DMS53 treated with DMSO at 0.1 percent for 48 hours (cell line): Measurements from ENCODE around the gene DENND5B.
"Not testable (repeated sequence)": the region's sequence is repeated elsewhere in the genome, so short reads cannot be mapped to it uniquely, and the experiment has no call there.

Source experiments
- DNase-seq: peaks from one replicate; lab custom pipeline; 2025; ENCODE audit not compliant: unreplicated experiment; lab: John Stamatoyannopoulos, UW

DENND5B gene

DNA sequence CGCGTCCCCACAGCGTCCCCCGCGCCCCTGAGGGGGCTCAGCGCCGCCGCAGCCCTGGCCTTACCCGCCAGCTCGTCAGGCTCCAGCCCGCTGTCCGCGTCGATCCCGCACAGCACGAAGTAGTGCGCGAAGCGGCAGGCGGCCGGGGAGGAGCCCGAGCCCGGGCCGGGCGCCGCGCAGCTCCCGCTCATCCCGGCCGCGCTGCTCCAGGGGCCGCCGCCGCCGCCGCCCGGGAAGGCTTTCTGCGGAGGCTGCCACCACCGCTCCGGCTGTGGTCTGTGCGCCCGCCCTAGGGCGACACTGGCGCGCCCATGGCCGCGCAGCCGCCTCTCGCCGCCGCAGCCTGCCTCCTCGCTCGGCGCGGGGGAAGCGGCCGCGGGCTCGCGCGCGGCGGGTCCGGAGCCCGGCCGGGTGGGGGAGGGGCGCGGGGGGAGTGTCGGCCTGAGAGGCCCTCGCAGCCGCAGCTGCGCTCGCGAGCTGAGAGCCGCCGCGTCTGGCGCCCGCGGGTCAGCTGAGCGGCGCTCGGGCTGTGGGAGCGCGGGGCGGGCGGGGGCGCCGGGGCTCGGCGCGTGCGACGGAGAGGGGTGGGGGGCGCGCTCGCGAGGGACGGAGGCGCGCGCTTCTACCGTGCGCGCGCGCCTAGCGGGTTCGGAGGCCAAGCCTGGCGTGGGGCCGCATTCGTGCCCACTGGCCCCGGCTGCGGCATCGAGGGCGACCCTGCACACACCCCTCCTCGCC is at the start of gene DENND5B:
Gene DENND5B, minus strand, starts transcription at position 495 of the 738 bp plus-strand sequence. Its CDS starts 304 bp downstream, at position 191.
- peak; percentile 68 for DNase-seq

DNA sequence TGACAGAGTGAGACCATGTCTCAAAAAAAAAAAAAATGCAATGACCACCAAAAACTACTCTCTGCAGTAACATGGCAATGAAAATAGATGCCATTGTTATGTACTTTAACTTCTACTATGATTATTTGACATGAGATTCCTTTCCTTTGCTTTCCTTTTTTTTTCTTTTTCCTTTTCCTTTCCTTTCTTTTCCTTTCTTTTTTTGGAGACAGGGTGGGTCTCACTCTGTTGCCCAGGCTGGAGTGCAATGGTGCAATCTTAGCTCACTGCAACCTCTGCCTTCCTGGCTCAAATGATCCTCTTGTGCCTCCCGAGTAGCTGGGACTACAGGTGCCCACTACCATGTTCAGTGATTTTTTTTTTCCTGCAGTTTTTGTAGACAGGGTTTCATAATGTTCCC is 43.7 kb upstream of the DENND5B start:
- DNase-seq: no peak

DNA sequence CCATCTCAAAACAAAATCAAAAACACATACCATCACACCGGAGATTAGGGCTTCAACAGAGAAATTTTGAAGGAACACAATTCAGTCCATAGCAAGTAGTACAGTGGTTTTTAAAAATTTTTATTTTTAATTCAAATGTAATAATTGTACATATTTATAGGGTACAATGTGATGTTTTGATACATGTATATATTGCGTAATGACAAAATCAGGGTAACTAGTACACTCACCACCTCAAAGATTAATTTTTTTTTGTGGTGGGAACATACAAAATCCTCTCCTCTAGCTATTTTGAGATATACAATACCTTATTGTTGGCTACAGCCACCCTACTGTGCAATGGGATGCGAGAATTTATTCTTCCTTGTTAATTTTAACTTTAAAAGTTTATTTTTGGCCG is 42.5 kb upstream of the DENND5B start:
- DNase-seq: no peak

DNA sequence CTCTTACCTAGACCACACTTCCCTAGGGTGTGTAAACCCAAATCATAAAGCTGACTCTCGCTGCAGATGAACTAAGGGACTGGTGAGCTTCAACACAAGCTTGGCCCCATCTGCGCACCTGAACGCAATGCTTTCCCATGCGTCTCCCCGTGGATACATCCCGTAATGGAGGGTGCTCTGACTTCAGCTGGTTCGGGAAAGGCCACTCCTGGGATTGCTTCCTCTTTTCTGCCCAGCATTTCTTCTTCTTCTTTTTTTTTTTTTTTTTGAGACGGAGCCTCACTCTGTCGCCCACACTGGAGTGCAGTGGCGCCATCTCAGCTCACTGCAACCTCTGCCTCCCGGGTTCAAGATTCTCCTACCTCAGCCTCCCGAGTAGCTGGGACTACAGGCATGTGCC is 40.9 kb upstream of the DENND5B start:
- no peak for DNase-seq

DNA sequence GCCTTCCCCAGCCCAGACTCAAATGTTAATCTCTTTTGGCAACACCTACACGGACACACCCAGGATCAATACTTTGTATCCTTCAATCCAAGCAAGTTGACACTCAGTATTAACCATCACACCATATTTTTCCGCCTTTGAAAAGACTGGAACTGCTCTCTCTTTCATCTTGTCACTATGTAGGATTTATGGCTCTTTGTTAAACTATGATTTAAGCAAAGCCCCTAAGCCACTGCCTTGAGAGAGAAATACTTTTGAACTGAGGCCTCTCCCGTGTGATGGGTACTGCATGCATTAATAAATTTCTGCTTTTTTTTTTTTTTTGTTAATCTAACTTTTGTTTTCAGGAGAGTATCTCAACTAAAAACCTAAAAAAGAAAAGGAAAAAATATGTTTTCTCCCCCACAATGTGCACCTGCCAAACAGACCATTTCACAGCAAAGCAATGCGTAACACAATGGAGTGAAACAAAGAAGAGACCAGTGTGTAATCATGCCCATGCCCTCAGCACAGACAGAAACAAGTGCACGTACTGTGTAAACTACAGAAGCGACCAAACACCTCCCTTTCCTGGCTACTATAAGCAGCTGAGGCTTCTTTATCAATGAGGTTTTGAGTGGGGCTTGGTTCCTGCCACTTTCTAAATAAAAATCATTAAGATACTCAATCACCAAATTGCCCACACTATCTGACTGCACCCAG is 40.2 kb upstream of the DENND5B start:
- DNase-seq: no peak

DNA sequence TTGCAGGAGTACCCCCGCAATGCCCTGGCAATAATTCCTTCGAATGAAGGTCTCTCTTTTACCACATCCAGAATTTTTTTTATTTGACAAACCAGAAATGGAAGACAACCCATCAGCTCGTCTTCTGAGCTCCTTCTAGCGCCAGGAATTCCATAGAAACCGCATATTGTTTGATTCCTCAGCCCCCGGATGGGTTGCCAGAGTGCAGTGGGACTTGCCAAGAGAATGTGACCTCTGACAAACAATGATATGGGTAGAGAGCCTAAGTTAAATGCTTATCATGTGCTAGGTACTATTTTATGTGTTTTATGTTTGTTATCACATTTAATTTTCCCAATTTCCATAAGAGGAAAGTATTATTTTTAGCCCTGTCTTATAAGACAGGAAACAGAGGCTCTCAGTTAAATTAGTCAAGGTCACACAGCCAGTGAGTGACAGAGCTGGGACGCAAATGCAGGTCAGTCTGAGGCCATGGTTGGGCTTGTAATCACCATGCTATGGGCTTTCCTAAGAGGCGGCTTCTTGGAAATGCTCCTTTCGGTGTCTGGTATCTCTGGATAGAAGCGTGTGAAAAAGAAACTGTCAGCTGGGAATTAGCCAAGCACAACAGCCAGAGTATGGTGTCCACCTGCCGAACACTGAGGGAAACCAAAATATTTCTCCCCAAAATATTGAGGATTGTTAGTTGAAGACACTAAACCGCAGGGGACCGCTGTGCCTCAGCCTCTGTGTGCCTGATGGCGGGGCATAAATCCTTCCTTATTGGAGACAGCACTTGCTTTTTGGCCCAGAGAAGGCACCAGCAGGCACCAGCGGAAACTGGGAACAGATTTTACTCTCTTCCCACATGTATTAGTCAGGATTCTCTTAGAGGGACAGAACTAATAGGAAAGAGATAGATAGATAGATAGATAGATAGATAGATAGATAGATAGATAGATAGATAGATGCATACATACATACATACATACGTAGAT is 39.1 kb upstream of the DENND5B start:
- no peak for DNase-seq

DNA sequence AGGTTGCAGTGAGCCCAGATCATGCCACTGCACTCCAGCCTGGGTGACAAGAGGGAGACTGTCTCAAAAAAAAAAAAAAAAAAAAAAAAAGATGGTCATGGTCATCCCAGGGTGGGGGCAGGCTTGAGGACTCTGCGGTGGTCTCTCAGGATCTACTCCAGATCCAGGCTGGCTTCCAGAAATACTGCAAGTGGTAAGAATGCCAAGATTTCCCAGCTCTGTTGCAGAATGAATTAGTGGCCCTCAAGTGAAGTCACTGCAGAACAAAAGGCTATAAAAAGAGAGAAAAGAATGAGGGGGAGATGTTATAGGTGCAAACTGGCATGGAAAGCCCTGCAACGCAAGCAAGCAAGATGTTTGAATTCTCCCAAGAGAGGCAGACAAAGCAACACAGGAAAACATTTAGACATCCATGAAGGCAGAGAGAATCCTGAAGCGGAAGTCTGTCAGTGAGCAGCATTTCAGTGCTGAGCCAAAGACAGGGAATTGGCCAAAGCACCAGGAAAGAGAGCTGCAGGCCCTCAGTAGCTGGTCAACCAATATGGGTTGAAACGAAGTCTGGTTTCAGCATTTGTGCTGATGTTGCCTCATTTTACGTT is 36.6 kb upstream of the DENND5B start:
- DNase-seq: no peak

DNA sequence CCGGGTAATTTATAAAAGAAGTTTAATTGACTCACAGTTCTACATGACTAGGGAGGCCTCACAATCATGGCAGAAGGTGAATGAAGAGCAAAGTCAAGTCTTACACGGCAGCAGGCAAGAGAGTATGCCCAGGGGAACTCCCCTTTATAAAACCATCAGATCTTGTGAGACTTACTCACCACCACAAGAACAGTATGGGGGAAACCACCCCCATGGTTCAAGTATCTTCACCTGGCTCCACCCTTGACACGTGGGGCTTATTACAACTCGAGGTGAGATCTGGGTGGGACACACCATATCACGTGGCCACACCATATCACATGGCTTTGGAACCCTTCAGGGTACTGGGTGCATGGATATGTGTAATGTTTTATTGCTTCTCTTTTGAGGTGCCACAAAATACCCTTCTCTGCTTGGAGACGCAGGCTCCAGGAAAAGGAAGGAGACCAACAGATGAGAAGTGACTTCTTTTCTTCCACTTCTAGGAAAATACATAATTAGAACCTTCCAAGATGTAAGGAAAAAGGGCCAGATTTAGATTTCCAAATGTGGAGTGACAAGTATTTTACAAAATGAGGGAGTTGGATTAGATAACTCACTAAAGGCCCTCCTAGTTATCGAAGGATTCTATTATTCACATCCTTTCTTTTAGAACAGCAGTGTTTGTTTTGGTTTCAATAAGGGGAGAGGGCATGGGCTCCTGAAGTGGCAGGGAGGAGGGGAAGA is 35.5 kb upstream of the DENND5B start:
- DNase-seq: no peak

DNA sequence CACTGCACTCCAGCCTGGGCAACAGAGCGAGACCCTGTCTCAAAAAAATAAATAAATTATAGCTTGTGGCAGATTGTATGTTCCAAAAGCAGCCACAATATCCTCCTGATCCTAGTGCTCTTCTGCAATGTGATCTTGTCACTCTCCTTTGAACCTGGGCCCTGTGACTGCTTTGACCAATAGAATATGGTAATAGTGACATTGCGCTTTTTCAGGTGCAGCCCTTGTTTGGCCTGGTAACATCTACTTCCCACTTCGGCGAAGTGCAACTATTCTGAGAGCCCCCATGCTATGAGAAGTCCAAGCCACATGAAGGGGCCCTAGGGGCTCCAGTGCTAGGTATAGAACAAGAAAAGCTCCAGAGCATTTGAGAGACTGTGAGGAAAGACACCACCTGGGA is 31.1 kb upstream of the DENND5B start:
- no peak for DNase-seq

DNA sequence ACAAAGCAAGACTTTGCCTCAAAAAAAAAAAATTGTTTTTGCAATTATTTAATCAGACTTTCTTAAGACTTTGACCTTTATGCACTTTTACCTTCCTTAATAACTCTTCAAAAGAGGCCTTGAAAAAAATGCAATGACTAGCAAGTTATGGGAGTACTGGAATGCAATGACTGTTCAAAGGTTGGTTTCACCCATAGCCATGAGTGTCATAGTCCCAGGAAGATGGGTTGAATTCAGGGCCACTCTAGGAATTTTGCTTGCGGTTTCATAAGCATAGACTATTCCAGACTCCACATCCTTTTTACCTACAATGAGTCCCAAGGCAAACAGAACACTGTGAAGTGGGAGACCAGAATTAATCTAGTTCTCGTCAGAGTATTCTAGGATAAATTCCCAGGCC is 29.4 kb upstream of the DENND5B start:
- DNase-seq: no peak

DNA sequence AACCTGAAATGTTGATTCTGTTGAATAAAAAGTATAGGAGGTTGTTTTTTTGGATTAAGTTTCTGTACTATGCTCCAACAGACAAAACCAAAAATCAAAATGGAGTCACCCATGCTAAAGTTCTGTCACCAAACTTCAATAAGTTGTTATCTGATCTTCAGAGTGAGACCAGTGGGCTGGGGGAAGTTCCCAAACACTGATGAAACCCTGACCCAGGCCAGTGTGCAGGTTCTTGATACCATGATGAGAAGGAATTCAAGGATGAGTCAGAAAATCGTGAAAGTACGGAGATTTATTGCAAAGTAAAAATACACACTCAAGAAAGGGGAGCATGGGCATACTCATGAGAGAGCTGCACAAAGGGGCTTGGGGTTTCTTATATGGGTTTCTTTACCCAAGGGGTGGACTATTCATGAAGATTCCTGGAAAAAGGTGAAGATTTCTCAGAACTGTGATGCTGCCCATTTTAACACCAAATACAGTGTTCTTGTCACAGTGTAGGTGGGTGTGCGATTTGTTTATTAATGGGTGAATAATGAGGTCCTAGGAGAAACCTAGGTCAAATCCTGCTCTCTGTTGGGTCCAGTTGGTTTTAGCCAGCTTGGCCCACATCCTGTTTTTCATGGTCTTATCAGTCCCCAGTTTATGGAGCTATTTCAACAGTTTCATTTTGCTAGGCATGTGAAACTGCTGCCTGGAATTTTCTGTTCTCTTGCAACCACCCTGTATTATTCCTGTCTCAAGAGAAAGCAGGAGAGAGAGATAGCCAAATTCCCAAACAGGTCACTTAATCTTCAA is 27.5 kb upstream of the DENND5B start:
- DNase-seq: no peak

DNA sequence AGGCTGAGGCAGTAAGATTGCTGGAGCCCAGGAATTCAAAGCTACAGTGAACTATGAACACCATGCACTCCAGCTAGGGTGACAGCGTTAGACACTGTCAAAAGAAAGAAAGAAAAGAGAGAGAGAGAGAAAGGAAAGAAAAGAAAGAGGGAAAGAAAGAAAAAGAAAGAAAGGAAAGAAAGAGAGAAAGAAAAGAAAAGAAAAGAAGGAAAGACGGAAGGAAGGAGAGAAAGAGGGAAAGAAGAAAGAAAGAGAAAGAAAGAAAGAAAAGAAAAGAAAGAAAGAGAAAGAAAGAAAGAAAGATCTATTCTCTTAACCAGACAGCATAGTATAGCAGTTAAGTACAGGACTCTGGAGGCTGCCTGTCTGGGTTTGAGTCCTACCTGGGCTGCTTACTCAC is 21.9 kb upstream of the DENND5B start:
- no peak for DNase-seq

DNA sequence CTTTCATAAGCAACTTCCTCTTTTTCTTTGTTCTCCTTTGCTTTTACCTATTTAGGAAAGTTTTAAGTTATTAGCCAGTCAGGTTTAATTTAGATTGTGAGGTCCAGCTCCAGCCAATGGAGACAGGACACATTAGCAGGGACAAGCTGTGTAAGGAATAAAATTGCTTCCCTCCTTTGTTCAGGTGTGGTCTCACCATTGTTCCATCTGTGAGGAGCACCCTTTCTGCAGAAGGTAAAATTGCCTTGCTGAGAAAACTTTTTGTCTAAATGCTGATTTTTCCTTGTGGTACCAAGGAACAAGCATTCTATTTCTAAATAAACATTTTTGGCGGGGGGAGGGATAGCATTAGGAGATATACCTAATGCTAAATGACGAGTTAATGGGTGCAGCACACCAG is 17.4 kb upstream of the DENND5B start:
- DNase-seq: not testable (repeated sequence)

DNA sequence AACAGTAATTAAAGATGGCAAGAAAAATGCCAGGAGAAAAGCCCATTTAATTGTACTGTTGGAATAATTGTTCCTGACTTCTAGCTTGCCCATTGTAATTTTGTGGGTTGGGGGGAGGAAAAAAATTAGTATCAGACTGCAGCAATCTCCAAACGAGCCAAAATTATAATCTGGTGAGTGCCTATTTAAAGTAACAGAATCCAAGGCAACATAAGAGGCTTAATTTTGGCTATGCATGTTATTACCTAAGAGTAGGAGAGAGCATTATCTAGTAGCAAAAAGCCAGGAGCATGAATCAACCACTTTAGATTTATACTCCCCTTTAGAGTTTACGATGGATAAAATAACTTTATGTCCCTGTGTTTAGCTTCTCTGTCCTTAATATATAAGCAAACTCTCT is 14.6 kb upstream of the DENND5B start:
- no peak for DNase-seq

DNA sequence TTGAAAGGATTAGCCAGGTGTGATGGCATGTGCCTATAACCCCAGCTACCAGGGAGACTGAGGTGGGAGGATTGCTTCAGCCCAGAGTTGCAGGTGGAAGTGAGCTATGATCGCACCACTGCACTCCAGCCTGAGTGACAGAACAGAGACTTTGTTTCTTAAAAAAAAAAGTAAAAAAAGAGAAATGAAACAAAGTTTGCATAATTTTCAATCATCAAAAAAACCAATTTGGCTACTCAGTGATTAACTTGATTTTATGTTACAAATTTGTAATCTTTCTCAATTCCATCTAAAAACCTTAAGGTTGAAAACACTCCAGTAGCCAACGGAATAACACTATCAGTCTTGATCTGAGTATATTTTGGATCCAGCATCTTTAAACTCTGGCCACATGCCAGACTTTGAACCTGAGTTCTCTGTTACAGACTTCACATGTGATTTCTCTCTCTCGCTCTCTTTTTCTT is 12.6 kb upstream of the DENND5B start:
- no peak for DNase-seq

DNA sequence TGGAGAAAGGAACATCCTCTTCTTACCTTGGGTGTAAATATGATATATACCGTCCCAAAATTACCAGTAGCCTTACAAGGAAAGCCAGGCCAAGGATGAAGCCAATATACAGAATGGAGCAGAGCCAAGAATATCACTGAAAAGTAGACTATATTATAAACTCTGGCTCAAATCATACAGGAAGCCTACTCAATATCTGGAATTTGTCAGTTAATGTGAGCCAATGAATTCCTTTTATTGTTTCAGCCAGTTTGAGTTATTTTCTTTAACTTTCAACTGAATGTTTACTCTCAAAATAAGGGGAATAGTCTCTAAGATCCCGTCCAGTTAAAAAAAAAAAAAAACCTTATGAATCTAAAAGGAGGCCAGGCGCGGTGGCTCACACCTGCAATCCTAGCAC is 9.8 kb upstream of the DENND5B start:
- no peak for DNase-seq

DNA sequence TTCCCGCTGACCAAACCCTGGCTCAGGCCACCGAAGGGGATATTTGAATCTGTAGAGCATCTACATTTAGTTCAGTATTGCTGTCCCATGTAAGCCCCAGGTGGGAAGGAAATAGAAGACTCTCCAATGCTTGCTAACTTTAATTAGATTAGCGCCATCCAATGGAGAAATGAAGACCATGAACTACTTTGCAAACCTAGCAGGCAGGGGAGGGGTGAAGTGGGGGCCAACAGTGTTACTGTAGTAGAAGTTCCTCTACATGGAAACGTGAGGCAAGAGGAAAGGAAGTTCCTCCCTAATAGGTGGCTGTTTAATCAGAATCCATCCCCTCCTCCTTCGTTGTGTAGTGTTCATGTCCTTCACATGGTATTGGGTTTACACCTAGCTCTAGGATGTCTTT is 9.3 kb upstream of the DENND5B start:
- DNase-seq: no peak

DNA sequence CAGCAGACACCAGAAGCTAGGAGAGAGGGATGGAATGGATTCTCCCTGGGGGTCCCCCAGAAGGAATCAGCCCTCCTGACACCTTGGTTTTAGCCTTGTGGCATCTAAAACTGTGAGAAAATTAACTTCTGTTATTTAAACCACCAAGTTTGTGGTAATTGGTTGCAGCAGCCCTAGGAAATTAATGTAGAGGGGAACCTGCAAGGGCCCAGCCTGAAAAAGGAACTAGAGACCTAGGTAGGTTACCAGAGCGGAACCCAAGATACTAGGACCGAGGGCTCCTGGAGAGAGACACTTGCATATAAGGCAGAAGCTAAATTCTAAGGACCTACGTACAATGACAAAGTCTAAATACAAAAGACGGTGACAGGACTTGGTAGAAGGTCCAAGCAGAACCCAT is 8.1 kb upstream of the DENND5B start:
- DNase-seq: no peak

DNA sequence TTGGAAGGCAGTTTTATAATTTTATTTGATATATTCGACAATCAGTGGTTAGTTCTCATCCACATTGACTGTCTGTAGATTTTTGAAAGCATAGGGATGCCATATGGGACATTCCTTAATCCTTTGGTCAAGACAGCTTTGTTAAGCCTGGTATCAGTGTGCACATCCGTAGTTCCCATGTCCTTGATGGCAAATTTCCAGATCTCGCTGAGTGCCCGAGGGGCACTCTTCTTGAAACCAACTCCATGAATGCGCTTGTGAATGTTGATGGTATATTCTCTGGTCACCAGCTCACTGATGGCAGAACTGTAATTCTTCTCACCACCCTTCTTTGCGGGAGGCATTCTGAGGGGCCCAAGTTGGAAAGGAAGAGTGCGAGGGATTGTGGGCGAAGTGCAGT is 6.1 kb upstream of the DENND5B start:
- DNase-seq: no peak

DNA sequence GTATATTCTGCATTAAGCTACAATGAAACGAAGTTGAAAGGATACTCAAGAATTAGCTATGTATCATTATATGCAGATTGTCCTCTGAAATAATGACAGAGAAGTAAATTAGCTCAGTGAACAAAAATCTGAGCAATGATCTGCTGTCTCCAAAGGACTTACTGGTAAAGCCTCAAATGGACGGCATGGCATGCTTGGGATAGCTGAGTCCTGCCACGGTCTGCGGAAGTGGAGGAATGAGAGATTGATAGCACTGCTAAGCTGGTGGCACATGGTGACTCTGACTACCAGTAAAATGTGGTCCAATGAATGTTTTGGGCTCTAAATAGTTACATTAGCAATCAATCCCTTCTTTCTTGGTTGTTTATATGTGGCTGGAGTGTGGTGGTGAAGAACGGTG is 3.7 kb upstream of the DENND5B start:
- no peak for DNase-seq
